ENCODE results near the gene ZNF750.

ZNF750 gene

GRCh38 chr17:82837586-82838320, 2.1 kb downstream of the ZNF750 start:
- no peak for DNase-seq (ENCODE audit: extremely low spot score, insufficient read length, low read depth)

GRCh38 chr17:82836823-82837357, 2.9 kb downstream of the ZNF750 start:
- FAIRE-seq, result no peak
- DNase-seq (ENCODE audit: extremely low spot score, insufficient read length, low read depth), result no peak

More at GRCh38 chr17:82837586-82838320, 2.1 kb downstream of the ZNF750 start:
- no peak for FAIRE-seq

- DNase-seq (ENCODE audit: extremely low spot score, insufficient read length, low read depth), result no peak
- no peak for FAIRE-seq
Measured at GRCh38 chr17:82835766-82836512, 3.9 kb downstream of the ZNF750 start.

GRCh38 chr17:82835122-82835521, 4.7 kb downstream of the ZNF750 start:
- DNase-seq (ENCODE audit: extremely low spot score, insufficient read length, low read depth) (no peak), FAIRE-seq (no peak)

- DNase-seq (ENCODE audit: extremely low spot score, insufficient read length, low read depth) (no peak), FAIRE-seq (no peak)
Measured at GRCh38 chr17:82832881-82833475, 6.8 kb downstream of the ZNF750 start.

- FAIRE-seq (no peak), DNase-seq (ENCODE audit: extremely low spot score, insufficient read length, low read depth) (no peak)
Measured at GRCh38 chr17:82832411-82832810, 7.4 kb downstream of the ZNF750 start.

- DNase-seq (ENCODE audit: extremely low spot score, insufficient read length, low read depth) (no peak), FAIRE-seq (no peak)
Measured at GRCh38 chr17:82831818-82832200, 8.0 kb downstream of the ZNF750 start.

GRCh38 chr17:82831041-82831817, 8.6 kb downstream of the ZNF750 start:
- no peak for DNase-seq (ENCODE audit: extremely low spot score, insufficient read length, low read depth)
- no peak for FAIRE-seq

GRCh38 chr17:82830249-82830661, 9.6 kb downstream of the ZNF750 start:
- FAIRE-seq, result no peak
- no peak for DNase-seq (ENCODE audit: extremely low spot score, insufficient read length, low read depth)

- FAIRE-seq (no peak), DNase-seq (ENCODE audit: extremely low spot score, insufficient read length, low read depth) (no peak)
Measured at GRCh38 chr17:82828875-82829487, 10.8 kb downstream of the ZNF750 start.

- FAIRE-seq (no peak), DNase-seq (ENCODE audit: extremely low spot score, insufficient read length, low read depth) (no peak)
Measured at GRCh38 chr17:82826956-82827355, 12.9 kb downstream of the ZNF750 start.

GRCh38 chr17:82826211-82826610, 13.6 kb downstream of the ZNF750 start:
- no peak for FAIRE-seq
- no peak for DNase-seq (ENCODE audit: extremely low spot score, insufficient read length, low read depth)

GRCh38 chr17:82825540-82826124, 14.2 kb downstream of the ZNF750 start:
- DNase-seq (ENCODE audit: extremely low spot score, insufficient read length, low read depth) (no peak), FAIRE-seq (no peak)

- DNase-seq (ENCODE audit: extremely low spot score, insufficient read length, low read depth), result no peak
- FAIRE-seq, result no peak
Measured at GRCh38 chr17:82823004-82823403, 16.8 kb downstream of the ZNF750 start.

- DNase-seq (ENCODE audit: extremely low spot score, insufficient read length, low read depth) (no peak), FAIRE-seq (no peak)
Measured at GRCh38 chr17:82822281-82822680, 17.5 kb downstream of the ZNF750 start.

- no peak for FAIRE-seq
- DNase-seq (ENCODE audit: extremely low spot score, insufficient read length, low read depth), result no peak
Measured at GRCh38 chr17:82821554-82821953, 18.3 kb downstream of the ZNF750 start.

GRCh38 chr17:82820278-82821251, 19.3 kb downstream of the ZNF750 start:
- FAIRE-seq (no peak), DNase-seq (ENCODE audit: extremely low spot score, insufficient read length, low read depth) (no peak)

- FAIRE-seq, result no peak
- no peak for DNase-seq (ENCODE audit: extremely low spot score, insufficient read length, low read depth)
Measured at GRCh38 chr17:82817947-82818346, 21.9 kb downstream of the ZNF750 start.
